ENCODE measurements around the gene PLS1.
"Not testable (repeated sequence)": the region's sequence is repeated elsewhere in the genome, so short reads cannot be mapped to it uniquely, and the experiment has no call there.

Gene PLS1

GRCh38 chr3:142595951-142596725, at the start of gene PLS1:
PLS1 (plus strand) TSS chr3:142596393; CDS start chr3:142664238, 67,845 bp downstream.
- DNase-seq = peak; percentile 82

GRCh38 chr3:142549986-142550385, 46.2 kb upstream of the PLS1 start:
- DNase-seq = no peak

GRCh38 chr3:142552579-142552978, 43.6 kb upstream of the PLS1 start:
- DNase-seq = not testable (repeated sequence)

GRCh38 chr3:142553741-142554140, 42.5 kb upstream of the PLS1 start:
- DNase-seq = no peak

GRCh38 chr3:142560118-142560517, 36.1 kb upstream of the PLS1 start:
- DNase-seq = no peak

GRCh38 chr3:142563496-142563997, 32.6 kb upstream of the PLS1 start:
- no peak for DNase-seq

GRCh38 chr3:142566096-142566495, 30.1 kb upstream of the PLS1 start:
- DNase-seq = no peak

GRCh38 chr3:142568393-142569017, 27.7 kb upstream of the PLS1 start:
- no peak for DNase-seq

GRCh38 chr3:142569422-142569821, 26.8 kb upstream of the PLS1 start:
- not testable (repeated sequence) for DNase-seq

GRCh38 chr3:142574223-142574622, 22.0 kb upstream of the PLS1 start:
- not testable (repeated sequence) for DNase-seq

GRCh38 chr3:142574665-142575064, 21.5 kb upstream of the PLS1 start:
- peak; percentile 67 for DNase-seq

GRCh38 chr3:142576792-142577191, 19.4 kb upstream of the PLS1 start:
- no peak for DNase-seq

GRCh38 chr3:142577696-142578328, 18.4 kb upstream of the PLS1 start:
- DNase-seq = no peak

GRCh38 chr3:142578329-142579223, 17.6 kb upstream of the PLS1 start, which contains the start of gene ATR:
ATR (minus strand) TSS chr3:142578733; CDS start chr3:142578704, 29 bp downstream.
- DNase-seq = peak; percentile 89

GRCh38 chr3:142580061-142580423, 16.2 kb upstream of the PLS1 start:
- DNase-seq = no peak

- DNase-seq = not testable (repeated sequence)
Measured at GRCh38 chr3:142581070-142581469, 15.1 kb upstream of the PLS1 start.

GRCh38 chr3:142586803-142587406, 9.3 kb upstream of the PLS1 start:
- DNase-seq = peak; percentile 25

- no peak for DNase-seq
Measured at GRCh38 chr3:142588703-142589102, 7.5 kb upstream of the PLS1 start.

GRCh38 chr3:142592268-142592667, 3.9 kb upstream of the PLS1 start:
- not testable (repeated sequence) for DNase-seq

- DNase-seq = no peak
Measured at GRCh38 chr3:142595141-142595540, 1.1 kb upstream of the PLS1 start.

- DNase-seq = no peak
Measured at GRCh38 chr3:142595581-142595950, 627 bp upstream of the PLS1 start.

GRCh38 chr3:142596726-142597088, 514 bp downstream of the PLS1 start:
- DNase-seq = no peak
